GM18951 (cell line): ENCODE data around the gene LOC101059915.
"Not testable (repeated sequence)": the region's sequence is repeated elsewhere in the genome, so short reads cannot be mapped to it uniquely, and the experiment has no call there.

Experiments used
- POLR2A ChIP-seq: IDR thresholded peaks from 4 replicates; pipeline ENCODE4 v1.6.1; 2011; ENCODE audit warnings: mild to moderate bottlenecking; ENCODE audit not compliant: insufficient read length, insufficient read depth; ENCODE audit errors: extremely low read depth
- in situ Hi-C: fragments of 300-500 bp; cut with MboI; formaldehyde crosslinking; loops from one replicate; pipeline ENCODE4 v1.12.0; 2022; ENCODE audit warnings: low sequenced_read_pairs, mixed read lengths, inconsistent platforms; ENCODE audit not compliant: unreplicated experiment

The LOC101059915 gene

DNA sequence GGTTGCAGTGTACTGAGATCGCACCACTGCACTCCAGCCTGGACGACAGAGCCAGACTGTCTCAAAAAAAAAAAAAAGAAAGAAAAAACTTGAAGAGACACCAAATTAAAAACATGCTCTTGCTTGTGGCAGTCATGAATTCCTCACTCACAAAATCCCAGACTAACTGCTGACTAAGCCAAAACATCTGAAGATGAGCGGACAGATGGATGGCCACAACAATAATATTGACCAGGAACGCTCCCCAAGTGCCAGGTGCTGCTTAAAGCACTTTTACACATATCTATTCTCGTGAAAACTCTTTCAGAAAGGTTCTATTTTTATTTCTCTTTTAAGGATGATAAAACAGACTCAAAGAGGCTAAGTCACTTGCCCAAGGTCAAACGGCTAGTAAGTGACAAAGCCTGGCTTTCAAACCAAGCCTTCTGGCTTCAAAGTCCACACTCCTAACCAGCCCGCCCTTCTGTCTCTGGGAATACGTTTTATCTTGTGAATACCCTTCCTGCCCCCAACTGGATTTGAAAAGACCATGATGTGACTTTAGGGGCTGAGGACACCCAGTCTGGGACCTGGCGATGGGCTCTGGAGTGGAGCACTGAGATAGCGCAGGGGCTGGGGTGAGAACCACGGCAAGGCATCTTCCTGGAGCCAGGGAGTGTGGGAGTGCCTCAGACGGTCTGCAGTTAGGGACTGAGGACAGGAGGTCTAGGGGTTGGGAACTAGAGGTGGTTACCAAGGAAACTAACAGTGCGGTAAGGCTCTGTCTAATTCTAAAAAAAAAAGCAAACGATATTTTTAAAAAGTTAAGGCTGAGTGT lies 39.5 kb upstream of the LOC101059915 start:
- TF ChIP-seq POLR2A: no peak
- in situ Hi-C loops: no loop called here

- no peak for TF ChIP-seq POLR2A
- in situ Hi-C loops: no loop called here
These were observed 37.9 kb upstream of the LOC101059915 start for GRCh38 chrX:71629467-71629866.

- no peak for TF ChIP-seq POLR2A
- in situ Hi-C loops: no loop called here
These were observed 34.3 kb upstream of the LOC101059915 start for GRCh38 chrX:71632923-71633657.

GRCh38 chrX:71634366-71634765 lies 33.0 kb upstream of the LOC101059915 start:
- in situ Hi-C loops: no loop called here
- TF ChIP-seq POLR2A: no peak

- TF ChIP-seq POLR2A: no peak
- in situ Hi-C loops: no loop called here
These were observed 30.7 kb upstream of the LOC101059915 start for GRCh38 chrX:71636438-71637252.

DNA sequence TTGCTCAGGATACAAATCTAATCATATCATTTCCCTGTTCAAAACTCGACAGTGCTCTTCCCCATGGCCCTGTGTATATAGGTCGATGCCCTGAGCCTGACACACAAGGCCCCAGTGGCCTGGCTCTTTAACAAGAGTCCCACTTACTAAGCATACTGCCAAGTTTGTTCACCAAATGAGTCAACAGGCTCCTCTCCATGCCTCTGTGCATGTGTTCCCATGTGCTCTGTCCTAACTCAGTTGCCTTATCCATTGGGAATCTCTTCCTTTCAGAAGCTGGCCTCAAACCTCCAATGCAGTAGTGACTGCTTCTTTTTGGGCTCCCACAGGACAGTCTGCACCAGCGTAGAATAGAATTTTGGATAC lies 30.1 kb upstream of the LOC101059915 start:
- TF ChIP-seq POLR2A: no peak
- in situ Hi-C loops: no loop called here

GRCh38 chrX:71637848-71638247 lies 29.5 kb upstream of the LOC101059915 start:
- in situ Hi-C loops: no loop called here
- no peak for TF ChIP-seq POLR2A

DNA sequence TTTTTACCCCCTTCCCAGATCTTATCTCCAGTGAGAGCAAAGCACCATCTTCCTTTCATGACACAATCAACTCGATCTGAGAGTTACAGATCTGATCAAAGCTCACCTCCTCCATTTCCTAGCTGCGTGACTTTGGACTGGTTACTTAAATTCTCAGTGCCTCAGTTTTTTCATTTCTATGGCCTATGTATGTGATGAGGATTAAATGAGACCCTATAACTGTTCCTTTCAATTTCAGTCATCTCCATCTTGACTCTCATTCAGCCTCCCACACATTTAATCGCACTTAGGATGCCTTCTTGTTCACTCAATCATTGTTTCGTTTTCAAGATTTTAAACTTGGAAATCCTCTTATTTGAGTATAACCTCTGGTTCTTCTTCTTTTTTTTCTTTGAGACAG lies 28.9 kb upstream of the LOC101059915 start:
- in situ Hi-C loops: no loop called here
- TF ChIP-seq POLR2A: no peak

DNA sequence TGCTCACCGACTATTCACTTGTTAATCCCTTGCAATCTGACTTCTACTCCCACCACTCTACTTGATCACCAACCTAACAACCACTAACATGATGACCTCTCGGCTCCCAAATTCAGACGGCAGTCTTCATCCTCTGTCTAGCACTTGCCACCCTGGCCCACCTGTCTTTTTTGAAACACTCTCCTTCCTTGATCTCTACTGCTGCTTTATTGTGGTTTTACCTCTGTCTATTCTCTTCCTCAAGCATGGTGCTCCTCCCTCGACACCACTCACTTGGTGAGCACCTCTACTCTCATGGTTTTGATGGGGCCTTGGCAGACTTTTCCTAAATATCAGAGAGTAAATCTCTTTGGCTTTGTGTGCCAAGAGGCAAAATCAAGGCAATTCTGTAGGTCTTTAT lies 27.3 kb upstream of the LOC101059915 start:
- TF ChIP-seq POLR2A: no peak
- in situ Hi-C loops: no loop called here

- in situ Hi-C loops: not testable (repeated sequence)
These were observed 22.9 kb upstream of the LOC101059915 start for GRCh38 chrX:71644406-71644805.

GRCh38 chrX:71650333-71650969 lies 16.9 kb upstream of the LOC101059915 start:
- in situ Hi-C loops: no loop called here
- TF ChIP-seq POLR2A: no peak

DNA sequence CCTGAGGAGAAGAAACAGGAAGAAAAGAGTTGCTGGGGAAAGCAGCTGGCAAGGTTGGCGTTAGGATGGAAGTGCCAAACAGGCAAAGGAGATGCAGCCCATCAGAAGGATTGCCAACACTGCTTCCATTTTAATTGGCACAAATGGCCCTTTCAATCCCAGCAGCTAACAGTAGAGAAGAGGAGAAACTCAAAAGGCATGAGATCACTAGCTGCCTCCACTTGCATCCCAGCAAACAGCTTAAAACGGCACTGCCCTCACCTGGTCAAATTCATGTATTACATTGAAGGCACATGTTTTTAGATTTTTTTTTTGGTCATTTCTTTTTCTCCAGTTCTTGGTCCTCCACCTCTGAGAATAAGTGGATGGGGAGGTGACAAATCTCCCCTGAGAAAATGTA lies 14.9 kb upstream of the LOC101059915 start:
- in situ Hi-C loops: no loop called here

GRCh38 chrX:71653344-71653743 lies 14.0 kb upstream of the LOC101059915 start:
- in situ Hi-C loops: no loop called here
- TF ChIP-seq POLR2A: no peak

More for the DNA sequence above, 14.9 kb upstream of the LOC101059915 start:
- TF ChIP-seq POLR2A: no peak

GRCh38 chrX:71657267-71657666 lies 10.1 kb upstream of the LOC101059915 start:
- in situ Hi-C loops: no loop called here

More at GRCh38 chrX:71657267-71657666, 10.1 kb upstream of the LOC101059915 start:
- TF ChIP-seq POLR2A: no peak
